Measurements from ENCODE around the gene ADGRV1.

The ADGRV1 gene

GRCh38 chr5:90575712-90576111 lies 17.1 kb downstream of the ADGRV1 start:
- TF ChIP-seq REST (IDR thresholded peaks at IDR 0.05; ENCODE audit: low read depth) (no peak), EGR1 (IDR thresholded peaks at IDR 0.05) (no peak), TEAD4 (IDR thresholded peaks at IDR 0.05) (no peak), TCF12 (IDR thresholded peaks at IDR 0.05; ENCODE audit: low read depth) (no peak), USF1 (IDR thresholded peaks at IDR 0.05) (no peak), EP300 (IDR thresholded peaks at IDR 0.05; ENCODE audit: borderline replicate concordance) (no peak), YY1 (IDR thresholded peaks at IDR 0.05; ENCODE audit: low read depth) (no peak), RAD21 (IDR thresholded peaks at IDR 0.05; ENCODE audit: low read depth) (no peak), NFIC (IDR thresholded peaks at IDR 0.05) (no peak), FOXM1 (IDR thresholded peaks at IDR 0.05; ENCODE audit: borderline replicate concordance, low read depth) (no peak), CEBPB (IDR thresholded peaks at IDR 0.05) (no peak), CREB1 (IDR thresholded peaks at IDR 0.05; ENCODE audit: low read depth) (no peak), MAX (IDR thresholded peaks at IDR 0.05) (no peak), ZBTB7A (IDR thresholded peaks at IDR 0.05; ENCODE audit: low read depth) (no peak), TAF1 (IDR thresholded peaks at IDR 0.05; ENCODE audit: low read depth) (no peak)

GRCh38 chr5:90581956-90582355 lies 23.4 kb downstream of the ADGRV1 start:
- no peak for TF ChIP-seq EGR1 (IDR thresholded peaks at IDR 0.05)
- TF ChIP-seq NFIC (IDR thresholded peaks at IDR 0.05), result no peak
- no peak for TF ChIP-seq EP300 (IDR thresholded peaks at IDR 0.05; ENCODE audit: borderline replicate concordance)
- TF ChIP-seq TAF1 (IDR thresholded peaks at IDR 0.05; ENCODE audit: low read depth), result no peak
- no peak for TF ChIP-seq TCF12 (IDR thresholded peaks at IDR 0.05; ENCODE audit: low read depth)
- TF ChIP-seq RAD21 (IDR thresholded peaks at IDR 0.05; ENCODE audit: low read depth), result no peak
- no peak for TF ChIP-seq REST (IDR thresholded peaks at IDR 0.05; ENCODE audit: low read depth)
- TF ChIP-seq CREB1 (IDR thresholded peaks at IDR 0.05; ENCODE audit: low read depth), result no peak
- TF ChIP-seq YY1 (IDR thresholded peaks at IDR 0.05; ENCODE audit: low read depth), result no peak
- TF ChIP-seq ZBTB7A (IDR thresholded peaks at IDR 0.05; ENCODE audit: low read depth), result no peak
- TF ChIP-seq USF1 (IDR thresholded peaks at IDR 0.05), result no peak
- no peak for TF ChIP-seq CEBPB (IDR thresholded peaks at IDR 0.05)
- TF ChIP-seq TEAD4 (IDR thresholded peaks at IDR 0.05), result no peak
- no peak for TF ChIP-seq MAX (IDR thresholded peaks at IDR 0.05)
- no peak for TF ChIP-seq FOXM1 (IDR thresholded peaks at IDR 0.05; ENCODE audit: borderline replicate concordance, low read depth)

- TF ChIP-seq CEBPB (IDR thresholded peaks at IDR 0.05), result no peak
- no peak for TF ChIP-seq TEAD4 (IDR thresholded peaks at IDR 0.05)
- no peak for TF ChIP-seq EGR1 (IDR thresholded peaks at IDR 0.05)
- TF ChIP-seq CREB1 (IDR thresholded peaks at IDR 0.05; ENCODE audit: low read depth), result no peak
- no peak for TF ChIP-seq FOXM1 (IDR thresholded peaks at IDR 0.05; ENCODE audit: borderline replicate concordance, low read depth)
- TF ChIP-seq YY1 (IDR thresholded peaks at IDR 0.05; ENCODE audit: low read depth), result no peak
- TF ChIP-seq MAX (IDR thresholded peaks at IDR 0.05), result no peak
- no peak for TF ChIP-seq RAD21 (IDR thresholded peaks at IDR 0.05; ENCODE audit: low read depth)
- TF ChIP-seq ZBTB7A (IDR thresholded peaks at IDR 0.05; ENCODE audit: low read depth), result no peak
- TF ChIP-seq USF1 (IDR thresholded peaks at IDR 0.05), result no peak
- no peak for TF ChIP-seq TCF12 (IDR thresholded peaks at IDR 0.05; ENCODE audit: low read depth)
- no peak for TF ChIP-seq NFIC (IDR thresholded peaks at IDR 0.05)
- TF ChIP-seq TAF1 (IDR thresholded peaks at IDR 0.05; ENCODE audit: low read depth), result no peak
- TF ChIP-seq REST (IDR thresholded peaks at IDR 0.05; ENCODE audit: low read depth), result no peak
- no peak for TF ChIP-seq EP300 (IDR thresholded peaks at IDR 0.05; ENCODE audit: borderline replicate concordance)
These were observed 26.9 kb downstream of the ADGRV1 start for GRCh38 chr5:90585337-90585986.
